COR-L47 (cell line): ENCODE results near the gene PYGL.
"Not testable (repeated sequence)": the region's sequence is repeated elsewhere in the genome, so short reads cannot be mapped to it uniquely, and the experiment has no call there.

Experiments used
- DNase-seq: peaks from one replicate; lab custom pipeline; 2025; lab: John Stamatoyannopoulos, UW

PYGL gene

GRCh38 chr14:50943943-50944646 is at the start of gene PYGL:
PYGL (minus strand) TSS chr14:50944483; CDS start chr14:50944403, 80 bp downstream.
- peak; percentile 23 for DNase-seq

DNA sequence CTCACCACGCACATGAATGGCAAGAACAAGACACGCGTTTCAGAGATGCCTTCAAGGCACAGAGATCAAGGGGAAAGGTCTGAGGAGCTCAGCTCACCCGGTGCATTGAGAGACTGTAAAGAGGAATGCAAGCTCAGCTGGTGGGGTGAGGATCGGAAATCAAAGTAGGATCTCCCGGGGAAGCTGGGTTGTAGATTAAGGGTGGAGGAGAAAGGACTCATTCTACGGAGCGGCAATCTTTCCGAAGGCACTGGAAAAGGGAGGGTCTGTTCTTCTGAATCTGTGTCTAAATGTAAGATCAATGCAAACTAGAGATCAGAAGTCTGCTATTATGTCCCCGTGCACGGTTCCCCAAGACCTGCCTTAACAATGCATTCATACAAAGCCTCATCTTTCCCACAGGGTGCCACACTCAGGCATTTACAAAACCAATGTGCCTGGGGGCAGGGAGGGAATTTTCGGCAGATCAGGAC is 41.6 kb upstream of the PYGL start:
- no peak for DNase-seq

- DNase-seq: no peak
Measured at GRCh38 chr14:50985124-50985858, 41.0 kb upstream of the PYGL start.

- DNase-seq: no peak
Measured at GRCh38 chr14:50984036-50984710, 39.9 kb upstream of the PYGL start.

DNA sequence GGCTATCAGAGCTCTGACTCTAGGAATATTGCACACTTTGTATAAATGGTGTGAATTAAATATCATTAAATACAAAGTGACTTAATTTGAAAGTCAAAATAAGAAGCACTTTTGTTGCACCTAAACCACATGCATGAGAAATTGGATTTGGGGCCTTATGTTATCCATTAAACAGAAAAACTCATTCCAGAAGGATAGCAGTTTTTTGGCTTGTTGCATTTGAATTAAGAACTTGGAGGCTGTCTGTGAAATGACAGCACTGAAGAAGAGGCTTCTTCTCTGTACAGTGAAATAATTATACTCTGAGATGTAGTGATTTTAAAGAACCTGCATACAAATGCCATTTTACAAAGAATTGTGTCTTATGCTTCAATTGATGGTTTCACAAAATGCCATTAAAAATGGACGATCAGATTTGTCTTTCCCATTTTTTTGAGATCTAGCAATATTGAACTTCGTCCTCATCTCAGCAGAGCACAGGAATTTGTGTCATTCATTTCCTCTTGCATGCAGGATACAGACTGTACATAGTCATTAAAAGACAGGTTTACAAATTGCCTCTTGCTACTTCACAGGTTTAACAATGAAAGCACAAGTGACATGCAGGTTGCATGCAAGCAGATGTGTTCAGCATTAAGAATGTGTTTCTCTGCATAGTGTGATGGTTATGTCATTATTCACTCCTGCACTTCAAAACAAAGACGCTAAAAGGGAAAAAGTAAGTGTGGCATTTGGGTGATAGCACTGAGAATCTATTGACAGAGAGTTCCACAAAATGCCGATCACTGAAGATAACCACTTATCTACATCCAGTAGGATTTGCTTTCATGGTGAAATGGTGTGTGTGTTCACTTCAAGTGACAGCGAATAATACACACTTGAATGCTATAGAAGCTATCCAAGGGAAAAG is 35.9 kb upstream of the PYGL start:
- DNase-seq: no peak

GRCh38 chr14:50978888-50979287 is 34.6 kb upstream of the PYGL start:
- no peak for DNase-seq

DNA sequence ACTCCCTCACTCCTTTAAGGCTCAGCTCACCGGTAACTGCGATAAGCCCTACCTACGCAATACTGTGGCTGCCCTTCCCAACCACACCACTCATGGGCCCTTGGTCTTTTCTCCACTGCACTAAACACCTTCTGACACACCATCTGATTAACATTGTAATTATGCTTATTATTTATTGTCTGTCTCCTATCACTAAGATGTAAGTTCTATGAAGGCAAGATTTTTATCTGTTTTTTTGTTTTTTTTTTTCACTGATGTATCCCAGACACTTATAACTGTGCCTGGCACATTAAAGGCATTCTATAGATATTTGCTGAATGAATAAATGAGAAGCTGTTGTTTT is 34.2 kb upstream of the PYGL start:
- DNase-seq: no peak

GRCh38 chr14:50977863-50978528 is 33.7 kb upstream of the PYGL start:
- no peak for DNase-seq

GRCh38 chr14:50974118-50974517 is 29.8 kb upstream of the PYGL start:
- no peak for DNase-seq

DNA sequence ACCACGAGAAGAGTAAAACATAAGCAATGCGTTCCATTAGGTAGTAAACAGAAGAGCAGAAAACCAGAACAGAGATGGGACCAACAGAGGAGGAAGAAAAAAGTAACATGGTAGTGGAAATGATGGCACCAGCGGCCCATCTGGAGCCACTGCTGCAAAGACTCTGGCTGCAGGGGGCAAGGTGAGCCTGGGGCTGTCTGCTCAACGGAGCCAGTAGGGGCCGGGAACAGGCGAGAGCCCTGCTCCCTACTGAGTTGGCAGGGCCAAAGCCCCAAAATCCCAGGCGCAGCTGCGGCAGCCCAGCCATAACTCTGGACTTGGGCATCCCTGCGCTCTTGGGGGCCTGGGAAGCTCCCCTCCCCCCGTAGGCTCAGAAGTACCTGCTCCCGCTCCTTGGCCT is 28.5 kb upstream of the PYGL start:
- DNase-seq: no peak

- no peak for DNase-seq
Measured at GRCh38 chr14:50970886-50971781, 26.9 kb upstream of the PYGL start.

- no peak for DNase-seq
Measured at GRCh38 chr14:50967790-50968189, 23.5 kb upstream of the PYGL start.

- no peak for DNase-seq
Measured at GRCh38 chr14:50967103-50967502, 22.8 kb upstream of the PYGL start.

DNA sequence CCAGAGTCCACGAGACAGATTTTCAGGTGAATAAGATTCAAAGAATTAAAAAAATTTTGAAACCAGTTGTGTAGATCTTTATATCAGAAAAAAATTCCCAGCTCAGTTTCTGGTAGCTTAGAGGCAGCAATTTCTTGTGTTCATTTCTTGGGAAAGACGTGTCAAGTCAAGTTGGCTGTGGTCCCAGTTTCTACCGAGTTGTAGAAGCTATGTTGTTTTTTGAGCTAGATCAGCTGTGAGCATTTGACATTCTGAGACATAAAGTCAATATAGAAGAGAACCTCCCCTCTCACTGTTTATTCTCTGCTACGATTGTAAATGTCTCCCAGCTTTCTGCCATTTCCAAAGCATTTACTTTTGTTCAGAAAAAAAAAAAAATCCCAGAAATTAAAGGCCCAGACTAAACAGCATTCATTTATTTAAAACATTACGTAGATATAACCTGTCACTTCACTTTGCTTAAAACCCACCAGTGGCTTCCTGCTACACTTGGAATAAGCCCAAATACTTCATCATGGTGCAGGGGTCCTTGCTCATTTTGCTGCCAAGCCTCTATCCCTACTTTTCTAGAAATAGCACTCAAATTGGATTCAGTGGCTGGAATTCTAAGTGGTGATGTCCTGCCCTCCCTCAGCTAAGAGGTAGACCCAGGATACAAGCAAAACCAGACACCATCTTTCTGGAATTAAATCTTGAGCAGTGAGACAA is 20.6 kb upstream of the PYGL start:
- DNase-seq: peak; percentile 67

DNA sequence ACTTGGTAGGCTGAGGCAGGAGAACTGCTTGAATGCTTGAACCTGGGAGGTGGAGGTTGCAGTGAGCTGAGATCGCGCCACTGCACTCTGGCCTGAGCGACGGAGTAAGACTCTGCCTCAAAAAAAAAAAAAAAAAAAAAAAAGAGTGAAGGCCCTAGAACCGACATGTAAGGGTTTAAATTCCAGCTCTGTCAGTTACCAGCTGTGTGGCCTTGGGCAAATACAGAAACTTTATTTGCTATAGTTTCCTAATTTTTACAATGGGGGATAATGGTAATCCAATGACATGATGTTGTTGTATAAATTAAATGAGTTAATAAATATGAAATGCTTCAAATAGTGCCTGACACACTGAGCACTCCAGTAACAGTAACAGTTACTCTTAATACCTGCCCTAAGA is 19.6 kb upstream of the PYGL start:
- DNase-seq: no peak

DNA sequence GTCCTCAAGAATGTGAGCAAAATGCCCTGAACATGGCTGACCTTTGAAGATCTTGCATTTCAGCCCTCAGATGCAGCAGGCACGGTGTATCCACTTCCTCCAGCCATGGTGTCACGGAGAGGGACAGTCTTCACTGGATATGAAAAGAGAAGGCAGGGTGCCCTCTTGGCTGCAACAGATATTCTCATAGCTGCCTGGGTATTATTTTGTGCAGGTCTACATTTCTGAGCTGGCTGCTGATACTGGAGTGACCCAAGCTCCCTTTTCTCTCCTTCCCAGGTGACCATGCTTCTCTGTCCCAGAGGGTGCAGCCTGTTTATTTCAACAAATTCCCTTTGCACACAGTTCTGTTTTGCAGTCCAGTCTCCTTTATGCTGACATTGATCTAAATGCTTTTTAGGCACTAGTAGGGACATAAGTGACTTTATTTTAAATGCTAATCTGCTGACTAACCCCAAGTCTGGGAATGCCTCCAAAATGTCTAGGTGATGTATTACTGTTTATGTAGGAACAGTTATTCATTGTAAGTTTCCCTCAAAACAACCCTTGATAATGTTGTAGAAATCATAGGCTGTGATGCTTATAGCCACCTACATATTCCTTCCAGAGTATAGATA is 17.4 kb upstream of the PYGL start:
- DNase-seq: no peak

DNA sequence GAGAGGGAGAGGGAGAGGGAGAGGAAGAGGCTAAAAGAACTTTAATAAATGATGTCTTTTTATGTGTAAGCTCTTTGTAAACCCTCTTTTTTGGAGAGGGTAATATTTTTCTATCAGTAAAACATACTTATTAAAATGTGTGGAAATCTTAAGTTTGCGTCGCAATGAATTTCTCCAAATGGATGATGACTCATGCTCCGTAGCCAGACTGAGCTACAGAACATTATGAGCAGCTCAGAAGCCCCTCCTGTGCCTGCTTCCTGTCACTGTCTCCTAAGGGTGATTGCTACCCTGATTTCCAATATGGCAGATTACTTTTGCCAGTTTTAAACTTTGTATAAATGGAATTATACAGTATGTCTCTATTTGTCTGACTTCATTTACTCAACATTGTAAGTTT is 13.0 kb upstream of the PYGL start:
- DNase-seq: no peak

DNA sequence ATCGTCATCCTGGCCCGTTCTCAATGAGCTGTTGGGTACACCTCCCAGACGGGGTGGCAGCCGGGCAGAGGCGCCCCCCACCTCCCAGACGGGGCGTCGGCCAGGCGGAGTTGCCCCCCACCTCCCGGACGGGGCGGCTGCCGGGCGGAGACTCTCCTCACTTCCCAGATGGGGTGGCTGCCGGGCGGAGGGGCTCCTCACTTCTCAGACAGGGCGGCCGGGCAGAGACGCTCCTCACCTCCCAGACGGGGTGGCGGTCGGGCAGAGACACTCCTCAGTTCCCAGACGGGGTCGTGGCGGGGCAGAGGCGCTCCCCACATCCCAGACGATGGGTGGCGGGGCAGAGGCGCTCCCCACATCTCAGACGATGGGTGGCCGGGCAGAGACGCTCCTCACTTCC is 12.1 kb upstream of the PYGL start:
- not testable (repeated sequence) for DNase-seq

DNA sequence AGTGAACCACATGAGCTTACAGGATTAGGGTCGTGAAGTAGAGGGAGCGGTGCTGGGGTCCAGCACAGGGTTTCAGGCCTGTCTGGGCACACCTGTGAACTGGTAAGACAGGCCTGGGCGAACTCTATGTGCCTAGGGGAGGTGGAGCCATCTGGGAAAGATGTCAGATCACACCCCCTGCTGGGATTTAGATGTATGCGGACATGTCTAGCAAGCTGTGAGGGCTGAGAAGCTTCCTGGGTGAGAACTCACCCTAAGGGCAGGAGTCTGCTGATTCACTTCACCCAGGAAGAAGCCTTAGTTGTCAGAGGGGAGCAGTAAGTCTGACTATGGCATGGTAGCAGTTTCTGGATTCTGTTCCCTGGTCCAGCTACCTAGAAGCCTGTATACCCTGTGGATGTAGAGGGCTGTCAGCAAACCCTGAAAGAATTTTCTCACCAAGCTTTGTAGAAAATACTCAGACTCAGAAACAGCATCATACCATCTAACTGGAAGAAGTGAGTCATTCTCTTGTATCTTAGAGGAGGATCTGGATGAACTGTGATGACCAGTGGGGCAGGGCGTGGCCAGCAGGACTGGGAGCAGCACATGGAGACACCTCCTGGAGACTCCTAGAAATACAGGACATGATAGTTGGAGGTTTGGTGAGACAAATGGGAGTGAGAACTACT is 11.2 kb upstream of the PYGL start:
- peak; percentile 58 for DNase-seq
